Astrocyte of the spinal cord (primary cell): ENCODE data around the gene ARHGAP26.

Source experiments
- DNase-seq: peaks from one replicate; pipeline ENCODE4 v3.0.0; 2011; ENCODE audit warnings: low read depth, low spot score
- H3K4me3 ChIP-seq: 2 replicates; pipeline ENCODE4 v1.5.1; 2011; ENCODE audit warnings: low read depth, mild to moderate bottlenecking, low read length, moderate library complexity
- in situ Hi-C: cut with HindIII; loops from 2 replicates; pipeline ENCODE4 v1.10.0; 2017; ENCODE audit warnings: low sequenced_read_pairs
- TF ChIP-seq, protein P1 (sequence below): IDR thresholded peaks from 2 replicates; pipeline ENCODE4 v1.5.1; 2012; ENCODE audit warnings: low read depth, mild to moderate bottlenecking, low read length, inconsistent platforms

Gene ARHGAP26

GRCh38 chr5:142972064-142972570, 201.9 kb downstream of the ARHGAP26 start:
- in situ Hi-C loops, result no loop called here
- TF ChIP-seq, protein P1, sequence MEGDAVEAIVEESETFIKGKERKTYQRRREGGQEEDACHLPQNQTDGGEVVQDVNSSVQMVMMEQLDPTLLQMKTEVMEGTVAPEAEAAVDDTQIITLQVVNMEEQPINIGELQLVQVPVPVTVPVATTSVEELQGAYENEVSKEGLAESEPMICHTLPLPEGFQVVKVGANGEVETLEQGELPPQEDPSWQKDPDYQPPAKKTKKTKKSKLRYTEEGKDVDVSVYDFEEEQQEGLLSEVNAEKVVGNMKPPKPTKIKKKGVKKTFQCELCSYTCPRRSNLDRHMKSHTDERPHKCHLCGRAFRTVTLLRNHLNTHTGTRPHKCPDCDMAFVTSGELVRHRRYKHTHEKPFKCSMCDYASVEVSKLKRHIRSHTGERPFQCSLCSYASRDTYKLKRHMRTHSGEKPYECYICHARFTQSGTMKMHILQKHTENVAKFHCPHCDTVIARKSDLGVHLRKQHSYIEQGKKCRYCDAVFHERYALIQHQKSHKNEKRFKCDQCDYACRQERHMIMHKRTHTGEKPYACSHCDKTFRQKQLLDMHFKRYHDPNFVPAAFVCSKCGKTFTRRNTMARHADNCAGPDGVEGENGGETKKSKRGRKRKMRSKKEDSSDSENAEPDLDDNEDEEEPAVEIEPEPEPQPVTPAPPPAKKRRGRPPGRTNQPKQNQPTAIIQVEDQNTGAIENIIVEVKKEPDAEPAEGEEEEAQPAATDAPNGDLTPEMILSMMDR, result no peak
- no peak overlapping the region for H3K4me3 ChIP-seq
- no peak for DNase-seq

DNA sequence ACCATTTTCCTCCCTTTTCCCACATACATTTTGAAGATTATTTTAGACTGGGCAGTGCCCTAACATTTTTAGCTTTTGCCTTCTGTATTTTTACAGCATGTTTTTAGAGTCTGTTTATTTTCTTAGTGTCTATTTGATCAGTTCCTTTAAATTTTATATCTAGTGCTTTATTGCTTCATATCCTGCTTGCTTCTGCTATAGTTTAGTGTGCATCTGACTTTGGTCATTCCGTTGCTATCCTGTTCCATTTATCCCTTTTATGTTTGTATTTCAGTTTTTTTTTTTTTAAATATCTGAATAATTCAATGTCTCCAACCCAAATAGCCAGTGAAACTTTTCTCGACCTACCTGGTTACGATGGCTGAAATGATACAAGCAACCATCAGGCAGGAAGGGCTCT, 203.8 kb downstream of the ARHGAP26 start:
- in situ Hi-C loops, result no loop called here
- DNase-seq, result no peak
- H3K4me3 ChIP-seq, result no peak overlapping the region

DNA sequence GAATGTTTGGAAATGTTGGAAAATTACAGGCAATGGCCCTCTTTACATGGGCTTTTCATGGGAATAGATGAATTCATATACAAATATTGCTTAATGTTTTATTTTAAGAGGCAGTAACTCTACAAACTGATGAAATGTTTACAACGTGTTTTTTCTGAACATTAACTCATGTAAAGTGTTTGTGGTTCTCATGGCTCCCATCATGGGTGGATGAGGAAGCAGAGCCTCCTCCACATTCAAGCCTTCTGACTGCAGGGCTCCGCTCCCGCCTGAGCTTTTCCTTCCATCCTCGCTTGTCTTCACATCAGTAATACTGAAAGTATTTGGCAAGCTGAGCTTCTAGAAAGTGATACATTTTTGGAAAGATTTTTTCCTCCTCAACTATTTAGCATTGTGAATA, 204.2 kb downstream of the ARHGAP26 start:
- in situ Hi-C loops, result no loop called here

More for the DNA sequence above, 203.8 kb downstream of the ARHGAP26 start:
- TF ChIP-seq, protein P1, result no peak

GRCh38 chr5:142976861-142977260, 206.7 kb downstream of the ARHGAP26 start:
- in situ Hi-C loops, result no loop called here
- no peak overlapping the region for H3K4me3 ChIP-seq
- no peak for DNase-seq
- TF ChIP-seq, protein P1, result no peak

More for the DNA sequence above, 204.2 kb downstream of the ARHGAP26 start:
- TF ChIP-seq, protein P1, result no peak
- H3K4me3 ChIP-seq, result no peak overlapping the region
- DNase-seq, result no peak

DNA sequence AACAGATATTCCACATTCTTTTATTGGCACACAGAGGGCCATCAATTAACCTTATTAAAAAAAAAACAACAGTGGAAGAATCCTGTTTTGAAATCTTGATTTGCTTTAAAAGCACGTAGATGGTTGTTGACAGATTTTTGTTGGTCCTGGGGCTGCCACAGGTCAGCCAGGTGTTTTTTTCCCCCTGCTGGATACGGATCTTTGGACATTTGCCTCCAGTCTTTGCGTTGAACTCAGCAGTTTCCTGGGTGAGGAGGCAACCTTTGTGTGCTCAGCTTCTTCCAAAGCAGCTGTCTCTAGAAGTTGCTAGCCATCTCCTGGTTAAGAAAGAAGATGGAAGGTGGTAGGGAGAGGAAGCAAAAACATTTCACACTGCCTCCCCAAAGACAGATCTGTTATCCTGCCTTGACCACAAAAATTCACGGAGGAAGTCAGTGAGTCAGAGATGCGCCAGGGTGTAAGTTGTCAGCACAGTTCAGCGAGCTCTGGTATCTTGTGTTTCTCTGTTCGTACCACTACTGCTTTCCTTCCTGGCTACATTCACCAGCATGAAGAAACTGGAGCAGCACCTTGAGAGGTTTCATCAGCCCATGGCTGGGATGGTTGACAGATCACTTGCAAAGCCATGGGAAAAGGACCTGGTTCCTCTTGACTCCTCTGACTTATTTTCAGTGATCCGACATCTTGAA, 207.3 kb downstream of the ARHGAP26 start:
- H3K4me3 ChIP-seq, result no peak overlapping the region
- in situ Hi-C loops, result no loop called here
- peak; percentile 90 for DNase-seq
- TF ChIP-seq, protein P1, result no peak

DNA sequence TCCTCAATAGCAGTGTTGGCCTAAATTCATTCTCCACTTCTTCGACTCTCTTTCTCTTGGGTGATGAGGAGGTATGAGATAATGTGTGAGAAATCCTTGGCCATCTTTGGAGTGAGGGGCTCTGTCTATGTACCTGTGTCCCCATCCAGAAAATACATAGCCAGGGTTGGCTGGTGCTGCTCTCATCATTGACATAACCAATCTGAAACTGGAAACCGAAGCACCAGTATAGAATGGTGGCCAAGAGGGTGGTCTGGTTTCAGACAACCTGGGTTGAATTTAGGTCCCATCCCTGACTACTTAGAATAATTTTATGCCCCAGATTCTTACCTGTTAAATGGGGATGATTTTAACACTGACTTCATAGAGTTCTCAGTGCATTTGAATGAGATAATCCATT, 208.1 kb downstream of the ARHGAP26 start:
- in situ Hi-C loops, result no loop called here
- DNase-seq, result no peak
- TF ChIP-seq, protein P1, result no peak
- no peak overlapping the region for H3K4me3 ChIP-seq
